Hematopoietic multipotent progenitor cell treated with erythropoietin and hydrocortisone succinate and interleukin-3 and kit ligand, for 8 days (in vitro differentiated cells): Measurements from ENCODE around the gene FAM222B.
"Not testable (repeated sequence)": the region's sequence is repeated elsewhere in the genome, so short reads cannot be mapped to it uniquely, and the experiment has no call there.

Experiments used
- DNase-seq: peaks from one replicate; pipeline ENCODE4 v3.0.0-alpha.2; 2015

The FAM222B gene

DNA sequence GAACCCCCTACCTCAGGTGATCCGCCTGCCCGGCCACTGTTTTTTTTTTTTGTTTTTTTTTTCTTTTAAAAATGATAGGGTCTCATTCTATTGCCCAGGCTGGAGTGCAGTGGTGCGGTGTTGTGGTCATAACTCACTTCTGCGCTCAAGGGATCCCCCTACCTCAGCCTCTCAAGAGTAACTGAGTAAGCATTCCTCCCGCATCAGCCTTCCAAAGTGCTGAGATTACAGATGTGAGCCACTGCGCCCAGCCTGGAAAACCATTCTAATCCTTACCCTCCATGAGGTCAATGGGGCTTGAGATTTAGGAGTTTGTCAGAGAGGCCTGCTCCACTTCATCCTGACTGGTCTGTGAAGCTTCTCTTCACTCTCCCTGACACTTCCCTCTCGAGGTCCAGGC, 24.7 kb upstream of the FAM222B start:
- DNase-seq, result no peak

DNA sequence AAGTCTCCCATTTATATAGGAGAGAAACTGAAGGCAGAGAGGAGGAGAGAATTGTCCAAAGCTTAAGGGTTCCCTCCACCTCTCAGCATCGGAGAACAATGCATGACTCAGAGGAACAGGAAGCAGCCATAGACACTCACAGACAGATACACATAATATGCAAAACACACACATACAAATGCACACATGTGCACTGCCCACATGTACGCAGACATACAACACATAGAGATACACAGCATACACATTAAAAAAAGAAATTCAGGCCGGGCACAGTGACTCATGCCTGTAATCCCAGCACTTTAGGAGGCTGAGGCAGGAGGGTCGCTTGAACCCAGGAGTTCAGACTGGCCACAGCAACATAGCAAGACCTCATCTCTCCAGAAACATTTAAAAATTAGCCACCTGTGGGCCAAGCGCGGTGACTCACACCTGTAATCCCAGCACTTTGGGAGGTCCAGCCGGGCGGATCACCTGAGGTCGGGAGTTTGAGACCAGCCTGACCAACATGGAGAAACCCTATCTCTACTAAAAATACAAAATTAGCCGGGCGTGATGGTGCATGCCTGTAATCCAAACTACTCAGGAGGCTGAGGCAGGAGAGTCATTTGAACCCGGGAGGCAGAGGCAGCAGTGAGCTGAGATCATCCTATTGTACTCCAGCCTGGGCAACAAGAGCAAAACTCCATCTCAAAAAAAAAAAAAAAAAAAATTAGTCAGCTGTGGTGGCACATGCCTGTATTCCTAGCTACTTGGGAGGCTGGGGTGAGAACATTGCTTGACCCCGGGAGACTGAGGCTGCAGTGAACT, 23.6 kb upstream of the FAM222B start:
- peak; percentile 11 for DNase-seq

DNA sequence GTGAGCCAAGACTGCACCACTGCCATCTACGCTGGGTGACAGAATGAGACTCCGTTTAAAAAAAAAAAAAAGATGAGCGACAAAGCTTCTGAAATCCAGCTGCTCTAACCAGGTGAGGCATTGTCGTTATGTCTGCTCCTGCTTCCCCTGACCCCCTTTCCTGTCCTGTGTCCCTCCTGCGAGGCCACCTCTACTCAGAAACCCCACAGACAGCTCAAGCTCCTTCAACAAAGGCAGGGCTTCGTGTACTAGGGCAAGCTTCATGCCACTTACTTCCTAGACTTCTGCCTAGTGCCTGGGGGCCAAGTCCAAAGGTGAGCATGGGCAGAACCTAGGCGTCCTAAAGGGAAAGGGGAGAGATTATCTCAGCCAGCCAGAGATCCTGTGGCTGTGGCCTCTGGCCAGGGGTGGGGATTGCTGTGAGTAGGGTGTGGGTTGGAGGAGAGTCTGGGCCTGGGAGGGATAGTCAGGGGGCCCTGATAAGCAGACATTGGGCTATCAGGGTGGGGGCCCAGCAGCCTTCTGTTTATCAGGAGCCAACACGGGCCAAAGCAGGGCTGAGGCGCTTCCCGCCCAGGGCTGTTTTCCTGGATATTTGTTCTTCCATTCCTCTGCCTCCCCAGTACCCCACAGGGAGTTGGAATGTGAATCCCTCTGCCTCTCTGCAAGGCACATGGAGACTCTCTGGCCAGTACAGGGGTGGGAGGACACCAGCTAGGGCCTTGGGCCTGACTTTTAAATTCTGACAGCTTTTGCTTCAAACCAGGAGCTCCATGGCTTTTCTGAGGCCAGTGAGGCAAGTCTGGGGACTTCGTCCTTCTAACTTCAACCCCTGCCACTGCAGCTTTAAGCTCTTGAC, 22.6 kb upstream of the FAM222B start:
- DNase-seq, result peak; percentile 99

- DNase-seq, result no peak
Measured at GRCh38 chr17:28863953-28864352, 21.4 kb upstream of the FAM222B start.

- peak; percentile 70 for DNase-seq
Measured at GRCh38 chr17:28862561-28862960, 20.0 kb upstream of the FAM222B start.

DNA sequence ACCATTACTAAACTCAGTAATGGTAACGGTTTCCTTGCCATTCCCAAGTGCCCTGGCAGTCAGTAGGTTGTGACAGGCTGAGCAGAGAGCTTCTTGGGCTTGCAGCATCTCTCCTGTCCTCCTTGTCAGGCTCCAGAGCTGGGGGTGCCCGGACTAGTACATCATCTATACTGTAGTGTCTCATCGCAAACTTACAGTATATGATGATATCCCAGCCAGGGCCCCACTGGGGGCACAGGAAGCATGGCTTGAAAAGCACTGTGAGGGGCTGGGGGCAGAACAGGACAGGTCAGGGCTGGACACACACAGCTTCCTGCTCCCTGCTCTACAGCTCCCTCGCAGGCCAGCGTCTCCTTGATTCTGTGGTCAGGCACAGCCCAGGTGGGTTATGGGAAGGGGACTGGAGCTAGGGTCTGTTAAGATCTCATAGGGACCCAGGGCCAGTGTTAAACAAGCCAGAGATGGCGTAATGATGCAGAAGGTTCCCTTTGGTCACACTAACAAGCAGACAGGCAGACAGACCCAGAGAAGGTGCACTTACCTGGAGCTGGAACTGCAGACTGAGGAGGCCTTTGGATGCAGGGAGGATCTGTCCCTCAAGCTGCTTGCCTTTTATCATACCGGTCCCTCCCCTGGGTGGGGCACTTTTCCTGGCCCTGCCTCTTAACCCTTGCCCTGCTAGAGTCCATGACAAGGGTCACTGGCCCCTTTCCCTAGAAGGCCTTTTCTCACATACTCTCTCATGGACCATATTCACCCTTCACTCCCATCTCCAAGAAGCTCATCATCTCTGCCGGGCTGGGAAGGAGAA, 19.0 kb upstream of the FAM222B start:
- DNase-seq, result peak; percentile 93

- DNase-seq, result peak; percentile 83
Measured at GRCh38 chr17:28860363-28860808, 17.8 kb upstream of the FAM222B start.

DNA sequence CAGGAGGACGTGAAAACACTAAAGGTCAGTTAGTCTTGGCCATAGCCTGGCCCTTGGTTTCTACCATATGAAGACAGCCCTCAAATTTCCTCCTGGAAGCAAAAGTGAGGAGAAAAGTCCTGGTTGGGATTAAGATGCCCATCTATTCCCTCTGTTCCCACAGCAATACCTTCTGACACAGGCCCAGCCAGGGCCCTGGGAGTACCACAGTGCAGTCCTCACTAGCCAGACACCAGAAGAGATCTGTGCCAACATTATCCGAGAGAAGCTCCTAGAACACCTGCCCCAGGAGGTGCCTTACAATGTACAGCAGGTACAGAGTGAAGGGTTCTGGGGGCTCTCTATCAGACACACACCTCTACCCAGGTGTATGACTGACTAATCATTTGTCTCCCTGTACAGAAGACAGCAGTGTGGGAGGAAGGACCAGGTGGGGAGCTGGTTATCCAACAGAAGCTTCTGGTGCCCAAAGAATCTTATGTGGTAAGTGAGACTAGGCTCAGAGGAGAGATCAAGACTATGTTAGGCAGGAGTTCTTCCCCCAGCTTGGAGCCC, 16.3 kb upstream of the FAM222B start:
- peak; percentile 84 for DNase-seq

- peak; percentile 83 for DNase-seq
Measured at GRCh38 chr17:28857905-28858800, 15.6 kb upstream of the FAM222B start.

GRCh38 chr17:28856028-28856574, 13.5 kb upstream of the FAM222B start:
- DNase-seq, result peak; percentile 53

DNA sequence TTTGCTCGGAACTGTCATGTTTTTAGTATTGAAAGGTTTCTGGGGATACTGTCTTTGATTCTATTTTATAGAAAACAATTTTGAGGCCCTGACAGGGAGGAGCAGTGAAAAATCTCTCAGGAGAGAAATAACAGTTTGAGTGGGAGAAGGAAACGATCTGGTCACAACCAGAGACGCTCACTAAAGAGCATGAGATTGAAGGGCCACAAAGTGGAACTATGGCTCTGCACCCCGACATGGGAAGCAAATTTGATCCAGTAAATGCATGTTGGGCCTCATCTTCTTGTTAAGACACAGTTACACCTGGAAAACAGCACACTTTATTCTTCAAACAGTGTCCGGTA, 12.7 kb upstream of the FAM222B start:
- no peak for DNase-seq

GRCh38 chr17:28854457-28855335, 12.1 kb upstream of the FAM222B start, which contains the start of gene ERAL1:
Gene ERAL1, plus strand, starts transcription at chr17:28855016. Its CDS starts 19 bp downstream, at chr17:28855035.
- DNase-seq, result peak; percentile 91

GRCh38 chr17:28853295-28853694, 10.7 kb upstream of the FAM222B start:
- DNase-seq, result no peak

- DNase-seq, result peak; percentile 74
Measured at GRCh38 chr17:28849281-28849680, 6.7 kb upstream of the FAM222B start.

DNA sequence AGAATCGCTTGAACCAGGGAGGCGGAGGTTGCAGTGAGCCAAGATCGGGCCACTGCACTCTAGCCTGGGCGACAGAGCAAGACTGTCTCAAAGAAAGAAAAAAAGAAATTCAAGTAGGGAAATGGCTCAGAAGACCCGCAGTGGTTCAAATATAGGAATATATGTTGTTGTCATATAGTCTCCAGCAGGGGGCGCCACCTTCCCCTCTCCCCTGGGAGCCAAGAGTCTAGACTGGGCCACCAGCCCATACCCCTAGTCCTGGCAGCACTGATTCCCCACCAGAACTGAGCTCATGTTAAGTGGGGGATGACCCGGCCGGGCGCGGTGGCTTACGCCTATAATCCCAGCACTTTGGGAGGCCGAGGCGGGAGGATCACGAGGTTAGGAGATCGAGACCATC, 6.1 kb upstream of the FAM222B start:
- peak; percentile 82 for DNase-seq

DNA sequence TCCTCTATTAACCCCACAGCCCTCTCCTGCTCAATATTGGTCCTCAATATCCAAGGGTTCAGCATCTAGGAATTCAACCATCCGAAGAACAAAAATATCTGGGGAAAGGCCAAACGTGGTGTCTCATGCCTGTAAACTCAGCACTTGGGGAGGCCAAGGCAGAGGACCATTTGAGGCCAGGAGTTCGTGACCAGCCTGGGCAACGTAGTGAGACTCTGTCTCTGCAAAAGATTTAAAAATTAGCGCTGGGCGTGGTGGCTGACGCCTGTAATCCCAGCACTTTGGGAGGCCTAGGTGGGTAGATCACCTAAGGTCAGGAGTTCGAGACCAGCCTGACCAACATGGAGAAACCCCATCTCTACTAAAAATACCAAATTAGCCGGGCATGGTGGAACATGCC, 4.1 kb upstream of the FAM222B start:
- not testable (repeated sequence) for DNase-seq

DNA sequence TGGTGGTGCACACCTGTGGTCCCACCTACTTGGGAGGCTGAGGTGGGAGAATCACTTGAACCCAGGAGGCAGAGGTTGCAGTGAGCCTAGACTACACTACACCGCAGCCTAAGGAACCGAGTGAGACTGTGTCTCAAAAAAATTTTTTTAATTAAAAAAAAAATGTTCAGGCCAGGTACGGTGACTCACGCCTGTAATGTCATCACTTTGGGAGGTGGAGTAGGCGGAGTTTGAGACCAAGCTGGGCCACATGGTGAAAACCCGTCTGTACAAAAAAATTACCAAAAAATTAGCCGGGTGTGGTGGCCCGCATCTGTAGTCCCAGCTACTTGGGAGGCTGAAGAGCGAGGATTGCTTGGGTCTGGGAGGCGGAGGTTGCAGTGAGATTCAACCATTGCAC, 3.6 kb upstream of the FAM222B start:
- no peak for DNase-seq

GRCh38 chr17:28843816-28844148, 1.2 kb upstream of the FAM222B start:
- DNase-seq, result no peak

DNA sequence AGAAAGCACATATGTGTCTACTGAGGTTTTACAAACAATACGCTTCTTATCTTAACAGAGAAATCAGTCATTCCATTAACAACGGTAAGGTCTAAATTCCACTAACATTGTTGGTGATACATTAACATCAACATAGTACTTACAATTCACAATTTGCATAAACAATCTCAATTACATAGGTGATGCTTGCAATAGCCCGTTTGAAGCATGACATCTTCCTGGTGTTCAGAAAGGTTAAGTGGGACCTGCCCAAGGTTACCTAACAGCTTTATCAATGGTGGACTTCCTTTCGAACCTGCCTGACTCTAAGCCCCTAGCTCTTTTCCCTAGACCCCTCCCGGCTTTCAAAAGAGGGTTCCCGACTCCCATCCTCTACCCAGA, 699 bp downstream of the FAM222B start:
- peak; percentile 36 for DNase-seq

DNA sequence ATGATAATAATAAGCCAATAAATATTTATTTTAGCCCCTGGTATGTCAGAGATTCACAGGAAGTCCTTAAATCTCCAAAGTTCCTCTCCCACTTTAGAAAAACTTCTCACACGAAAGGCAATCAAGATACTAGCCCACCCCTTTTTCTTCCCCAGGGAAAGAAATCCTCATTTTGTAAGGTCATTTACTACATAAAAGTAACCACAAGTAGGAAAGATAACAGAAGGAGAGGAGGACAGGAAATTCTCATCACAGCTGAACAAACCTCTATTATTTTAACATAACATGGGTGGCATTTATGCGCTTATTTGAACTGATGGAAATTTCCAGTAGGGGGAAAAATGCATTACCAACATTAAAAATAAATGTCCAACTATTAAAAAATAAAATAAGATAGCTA, 3.4 kb downstream of the FAM222B start:
- DNase-seq, result no peak
